NB4 (cell line): ENCODE data around the gene AFMID.

Experiments
- MYC ChIP-seq: IDR thresholded peaks from 2 replicates; pipeline ENCODE4 v1.6.1; 2011; ENCODE audit warnings: low read depth, low read length
- POLR2A ChIP-seq: IDR thresholded peaks from 2 replicates; pipeline ENCODE4 v1.6.1; 2011; ENCODE audit warnings: mild to moderate bottlenecking; ENCODE audit not compliant: insufficient read length; ENCODE audit errors: extremely low read depth
- TF ChIP-seq, protein P1 (sequence below): IDR thresholded peaks from one replicate; pipeline ENCODE4 v1.5.1; 2012; ENCODE audit warnings: low read depth, low read length
- TF ChIP-seq, protein P2 (sequence below): IDR thresholded peaks from 2 replicates; pipeline ENCODE4 v1.6.1; 2011; ENCODE audit warnings: low read depth, low read length

DNA sequence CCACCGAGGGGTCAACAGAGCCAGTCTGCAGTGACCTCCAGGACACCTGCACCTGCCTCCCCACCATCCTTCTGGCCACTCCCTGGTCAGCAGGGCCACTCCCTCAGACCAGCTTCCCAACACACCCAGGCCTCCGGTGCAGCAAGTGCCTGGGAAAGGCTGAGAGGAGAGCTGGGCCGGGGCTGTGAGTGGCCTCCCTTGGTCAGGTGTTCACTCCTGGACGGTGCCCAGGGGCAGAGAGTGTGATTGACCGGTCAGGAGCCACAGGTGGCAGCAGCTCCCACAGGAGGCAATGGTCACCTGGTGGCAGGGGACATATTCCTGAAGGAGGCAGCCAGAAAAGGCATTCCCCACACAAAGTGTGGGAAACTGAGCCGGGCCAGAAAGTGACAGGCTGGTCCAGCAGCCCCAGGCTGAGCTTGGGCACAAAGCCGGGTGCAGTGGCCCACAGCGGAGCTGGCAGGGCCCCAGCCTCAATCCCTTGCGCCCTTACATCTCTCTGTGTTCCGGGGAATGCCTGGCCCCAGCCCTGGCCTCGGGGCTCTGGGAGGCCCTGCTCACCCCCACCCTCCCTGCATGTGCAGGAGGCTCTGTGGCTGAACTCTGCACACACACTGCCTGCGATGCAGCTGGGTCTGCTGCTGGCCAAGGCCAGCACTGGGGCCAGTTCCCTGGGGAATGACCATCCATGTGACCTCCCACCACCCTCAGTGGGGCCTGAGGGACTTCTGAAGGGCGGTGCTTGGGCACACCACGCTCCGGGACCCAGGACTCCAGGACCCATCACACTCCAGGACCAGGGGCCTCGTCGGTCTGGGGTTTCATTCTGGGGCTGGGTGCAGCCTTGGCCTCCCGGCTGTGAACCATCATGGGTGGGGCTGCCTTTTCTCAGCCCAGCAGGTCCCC is 42.2 kb upstream of the AFMID start:
- TF ChIP-seq, protein P1, sequence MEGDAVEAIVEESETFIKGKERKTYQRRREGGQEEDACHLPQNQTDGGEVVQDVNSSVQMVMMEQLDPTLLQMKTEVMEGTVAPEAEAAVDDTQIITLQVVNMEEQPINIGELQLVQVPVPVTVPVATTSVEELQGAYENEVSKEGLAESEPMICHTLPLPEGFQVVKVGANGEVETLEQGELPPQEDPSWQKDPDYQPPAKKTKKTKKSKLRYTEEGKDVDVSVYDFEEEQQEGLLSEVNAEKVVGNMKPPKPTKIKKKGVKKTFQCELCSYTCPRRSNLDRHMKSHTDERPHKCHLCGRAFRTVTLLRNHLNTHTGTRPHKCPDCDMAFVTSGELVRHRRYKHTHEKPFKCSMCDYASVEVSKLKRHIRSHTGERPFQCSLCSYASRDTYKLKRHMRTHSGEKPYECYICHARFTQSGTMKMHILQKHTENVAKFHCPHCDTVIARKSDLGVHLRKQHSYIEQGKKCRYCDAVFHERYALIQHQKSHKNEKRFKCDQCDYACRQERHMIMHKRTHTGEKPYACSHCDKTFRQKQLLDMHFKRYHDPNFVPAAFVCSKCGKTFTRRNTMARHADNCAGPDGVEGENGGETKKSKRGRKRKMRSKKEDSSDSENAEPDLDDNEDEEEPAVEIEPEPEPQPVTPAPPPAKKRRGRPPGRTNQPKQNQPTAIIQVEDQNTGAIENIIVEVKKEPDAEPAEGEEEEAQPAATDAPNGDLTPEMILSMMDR: no peak
- no peak for TF ChIP-seq MYC
- TF ChIP-seq POLR2A: no peak
- TF ChIP-seq, protein P2, sequence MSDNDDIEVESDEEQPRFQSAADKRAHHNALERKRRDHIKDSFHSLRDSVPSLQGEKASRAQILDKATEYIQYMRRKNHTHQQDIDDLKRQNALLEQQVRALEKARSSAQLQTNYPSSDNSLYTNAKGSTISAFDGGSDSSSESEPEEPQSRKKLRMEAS: no peak
